Smooth muscle cell (in vitro differentiated cells): Measurements from ENCODE around the gene ZNF280A. TPM values are rescaled to one million over a fixed set of nuclear protein-coding genes. Genes with fewer than 3 reads are reported as not detected.

Source experiments
- DNase-seq: peaks from one replicate; lab custom pipeline; 2025; ENCODE audit not compliant: unreplicated experiment; lab: John Stamatoyannopoulos, UW
- H2AFZ ChIP-seq: fragments of 200-600 bp; sonication (generic); 2 replicates; pipeline ENCODE4 v1.6.0; 2016; ENCODE audit warnings: antibody characterized with exemption, low read depth, mild to moderate bottlenecking
- H3F3A ChIP-seq: fragments of 200-600 bp; sonication (generic); 2 replicates; pipeline ENCODE4 v1.6.0; 2017; ENCODE audit warnings: antibody characterized with exemption, low read depth
- H3K27ac ChIP-seq: fragments of 200-600 bp; sonication (generic); 2 replicates; pipeline ENCODE4 v1.5.1; 2016; ENCODE audit warnings: low read depth, mild to moderate bottlenecking
- H3K27me3 ChIP-seq: fragments of 200-600 bp; sonication (generic); 2 replicates; pipeline ENCODE4 v1.6.1; 2016; ENCODE audit warnings: low read depth, mild to moderate bottlenecking
- H3K36me3 ChIP-seq: fragments of 200-600 bp; sonication (generic); 2 replicates; pipeline ENCODE4 v1.5.1; 2016; ENCODE audit warnings: low read depth
- H3K4me1 ChIP-seq: fragments of 200-600 bp; sonication (generic); 2 replicates; pipeline ENCODE4 v1.5.1; 2016; ENCODE audit warnings: low read depth
- H3K4me2 ChIP-seq: fragments of 200-600 bp; sonication (generic); 2 replicates; pipeline ENCODE4 v1.6.0; 2016; ENCODE audit warnings: mild to moderate bottlenecking
- H3K4me3 ChIP-seq: fragments of 200-600 bp; sonication (generic); 2 replicates; pipeline ENCODE4 v1.5.1; 2016; ENCODE audit warnings: mild to moderate bottlenecking
- H3K79me2 ChIP-seq: fragments of 200-600 bp; sonication (generic); 2 replicates; pipeline ENCODE4 v1.6.0; 2016; ENCODE audit warnings: low read depth, mild to moderate bottlenecking
- H3K9ac ChIP-seq: fragments of 200-600 bp; sonication (generic); 2 replicates; pipeline ENCODE4 v1.6.0; 2016; ENCODE audit warnings: low read depth
- H3K9me3 ChIP-seq: fragments of 200-600 bp; sonication (generic); replicated peaks from 2 replicates; pipeline ENCODE4 v1.5.1; 2016; ENCODE audit warnings: low read depth
- H4K20me1 ChIP-seq: fragments of 200-600 bp; sonication (generic); 2 replicates; pipeline ENCODE4 v1.6.0; 2016; ENCODE audit warnings: low read depth
- CTCF ChIP-seq: fragments of 200-600 bp; sonication (generic); IDR thresholded peaks from 2 replicates; pipeline ENCODE4 v1.5.1; 2017; ENCODE audit warnings: borderline replicate concordance, mild to moderate bottlenecking, antibody characterized with exemption; ENCODE audit not compliant: insufficient read depth, poor library complexity, severe bottlenecking
- WGBS: methylation state at CpG from one replicate; pipeline ENCODE4 v1.1.7; 2016; ENCODE audit warnings: low lambda C conversion rate; 5-methylcytosine and 5-hydroxymethylcytosine counted together
- polyA plus RNA-seq: library from polyadenylated mRNA; unstranded; fragments of >200 nt; fragmentation: Nextera tagmentation; extraction: Ambion mirVana; gene quantifications from 2 replicates; pipeline ENCODE4 v1.2.1, GENCODE V29; 2016
- total RNA-seq: library from RNA; depleted of rRNA; stranded (reverse); fragments of >200 nt; gene quantifications from 2 replicates; pipeline ENCODE4 v1.2.3, GENCODE V29; 2014

The ZNF280A gene
- total and polyA plus RNA-seq, 2 experiments from 2014 or later, result 0.21 TPM; not detected in 1

- no peaks in the 10 kb centered on the region for H3K79me2 ChIP-seq
- H3K9ac ChIP-seq, result peak within 1 kb of the TSS; percentile 66
- peaks cover 24% of the 10 kb centered on the region for H3K27me3 ChIP-seq
- peak; percentile 53 for DNase-seq
- H2AFZ ChIP-seq, result peak within 1 kb of the TSS; percentile 96
- H3F3A ChIP-seq, result no peaks in the 10 kb centered on the region
- peak within 1 kb of the TSS; percentile 80 for H3K4me3 ChIP-seq
- H3K4me2 ChIP-seq, result peak within 1 kb of the TSS; percentile 98
- TF ChIP-seq CTCF, result peak; percentile 76
- peaks cover 9% of the 10 kb centered on the region for H3K4me1 ChIP-seq
- 3% methylated on average over 58 of the region's 72 CpGs for WGBS
- H3K27ac ChIP-seq, result no peak within 1 kb of the TSS
- H3K9me3 ChIP-seq, result no peaks in the 10 kb centered on the region
- H4K20me1 ChIP-seq, result no peaks in the 10 kb centered on the region
- no peaks in the 10 kb centered on the region for H3K36me3 ChIP-seq
Measured at GRCh38 chr22:22508274-22509176, 11.5 kb downstream of the ZNF280A start, which contains the start of gene ZNF280B. TSS of gene ZNF280B (minus strand) at chr22:22508742. CDS start at chr22:22489398, 19,344 bp downstream.

GRCh38 chr22:22507743-22508273 lies 12.3 kb downstream of the ZNF280A start:
- Histone ChIP-seq H4K20me1 (no peaks in the 10 kb centered on the region), H3K36me3 (no peaks in the 10 kb centered on the region), H3K27me3 (peaks cover 17% of the 10 kb centered on the region), H3F3A (no peaks in the 10 kb centered on the region), H3K4me1 (peaks cover 9% of the 10 kb centered on the region), H3K79me2 (no peaks in the 10 kb centered on the region), H3K27ac (no peak overlapping the region), H3K4me2 (peak overlapping the region; percentile 98), H3K9me3 (no peaks in the 10 kb centered on the region), H2AFZ (peak overlapping the region; percentile 96), H3K9ac (peak overlapping the region; percentile 66), H3K4me3 (peak overlapping the region; percentile 80)
- TF ChIP-seq CTCF, result no peak
- 30% methylated on average over 13 of the region's 13 CpGs for WGBS
- no peak for DNase-seq

GRCh38 chr22:22506736-22507135 lies 13.3 kb downstream of the ZNF280A start:
- no peak for TF ChIP-seq CTCF
- peaks cover 6% of the 10 kb centered on the region for H3K27me3 ChIP-seq
- no peaks in the 10 kb centered on the region for H3F3A ChIP-seq
- no peaks in the 10 kb centered on the region for H3K79me2 ChIP-seq
- peaks cover 9% of the 10 kb centered on the region for H3K4me1 ChIP-seq
- H2AFZ ChIP-seq, result no peak overlapping the region
- WGBS, result 100% methylated on average over 1 of the region's 1 CpG
- no peaks in the 10 kb centered on the region for H3K36me3 ChIP-seq
- no peaks in the 10 kb centered on the region for H4K20me1 ChIP-seq
- no peak overlapping the region for H3K27ac ChIP-seq
- no peak overlapping the region for H3K4me2 ChIP-seq
- DNase-seq, result no peak
- H3K4me3 ChIP-seq, result no peak overlapping the region
- no peak overlapping the region for H3K9ac ChIP-seq
- H3K9me3 ChIP-seq, result no peaks in the 10 kb centered on the region
